H9 (cell line): ENCODE measurements around the gene GFPT2. TPM values are rescaled to one million over a fixed set of nuclear protein-coding genes. Genes with fewer than 3 reads are reported as not detected.

Experiments used
- DNase-seq: peaks from one replicate; pipeline ENCODE4 v3.0.0-alpha.2; 2017
- H2AFZ ChIP-seq: one replicate; pipeline ENCODE4 v1.6.1; 2013; ENCODE audit warnings: mild to moderate bottlenecking, low read length, control low read depth, moderate library complexity
- H2AK5ac ChIP-seq: 2 replicates; pipeline ENCODE4 v1.6.1; 2013; ENCODE audit warnings: low read length, control low read depth, mixed read lengths; ENCODE audit not compliant: insufficient read length
- H2BK120ac ChIP-seq: one replicate; pipeline ENCODE4 v1.6.1; 2013; ENCODE audit warnings: low read depth, mild to moderate bottlenecking, low read length, control low read depth, inconsistent platforms; ENCODE audit not compliant: poor library complexity, severe bottlenecking
- H2BK12ac ChIP-seq: 2 replicates; pipeline ENCODE4 v1.6.1; 2013; ENCODE audit warnings: low read length, control low read depth, mixed read lengths, low read depth; ENCODE audit not compliant: insufficient read length
- H2BK15ac ChIP-seq: 2 replicates; pipeline ENCODE4 v1.6.1; 2013; ENCODE audit warnings: low read depth, low read length, control low read depth
- H2BK20ac ChIP-seq: one replicate; pipeline ENCODE4 v1.6.1; 2013; ENCODE audit warnings: low read depth, mild to moderate bottlenecking, low read length, control low read depth, inconsistent platforms; ENCODE audit not compliant: poor library complexity, severe bottlenecking
- H2BK5ac ChIP-seq: 2 replicates; pipeline ENCODE4 v1.6.1; 2013; ENCODE audit warnings: low read length, control low read depth, mixed read lengths; ENCODE audit not compliant: insufficient read length
- H3K14ac ChIP-seq: 2 replicates; pipeline ENCODE4 v1.6.1; 2013; ENCODE audit warnings: low read length, control low read depth; ENCODE audit not compliant: insufficient read depth
- H3K18ac ChIP-seq: 2 replicates; pipeline ENCODE4 v1.6.1; 2013; ENCODE audit warnings: low read depth, mild to moderate bottlenecking, mixed read lengths, low read length, control low read depth; ENCODE audit not compliant: insufficient read length
- H3K23ac ChIP-seq: 2 replicates; pipeline ENCODE4 v1.6.1; 2013; ENCODE audit warnings: low read length, control low read depth, mixed read lengths, low read depth; ENCODE audit not compliant: insufficient read length
- H3K23me2 ChIP-seq: 2 replicates; pipeline ENCODE4 v1.6.1; 2013; ENCODE audit warnings: low read depth, mild to moderate bottlenecking, mixed read lengths, low read length, control low read depth; ENCODE audit not compliant: insufficient read length, poor library complexity, severe bottlenecking
- H3K27ac ChIP-seq: 2 replicates; pipeline ENCODE4 v1.5.1; 2013; ENCODE audit warnings: low read length, control low read depth, mixed read lengths, low read depth; ENCODE audit not compliant: insufficient read length
- H3K27me3 ChIP-seq: 2 replicates; pipeline ENCODE4 v1.6.1; 2013; ENCODE audit warnings: low read length, control low read depth, inconsistent platforms; ENCODE audit not compliant: insufficient read depth
- H3K4ac ChIP-seq: 2 replicates; pipeline ENCODE4 v1.6.1; 2013; ENCODE audit warnings: low read depth, mild to moderate bottlenecking, control low read depth, inconsistent platforms, low read length, moderate library complexity
- H3K4me1 ChIP-seq: 2 replicates; pipeline ENCODE4 v1.6.1; 2013; ENCODE audit warnings: low read length, control low read depth, inconsistent platforms; ENCODE audit not compliant: insufficient read depth
- H3K4me2 ChIP-seq: 2 replicates; pipeline ENCODE4 v1.6.1; 2013; ENCODE audit warnings: low read length, control low read depth, mixed read lengths; ENCODE audit not compliant: insufficient read length, insufficient read depth
- H3K56ac ChIP-seq: 2 replicates; pipeline ENCODE4 v1.6.1; 2013; ENCODE audit warnings: low read depth, mild to moderate bottlenecking, mixed read lengths, low read length, control low read depth; ENCODE audit not compliant: insufficient read length
- H3K79me1 ChIP-seq: 2 replicates; pipeline ENCODE4 v1.6.1; 2013; ENCODE audit warnings: low read depth, mild to moderate bottlenecking, moderate library complexity, low read length, control low read depth, inconsistent platforms; ENCODE audit not compliant: insufficient read depth, poor library complexity, severe bottlenecking
- H3K79me2 ChIP-seq: 2 replicates; pipeline ENCODE4 v1.6.1; 2013; ENCODE audit warnings: low read length, control low read depth, inconsistent platforms; ENCODE audit not compliant: insufficient read depth
- H3K9ac ChIP-seq: 2 replicates; pipeline ENCODE4 v1.6.1; 2013; ENCODE audit warnings: low read length, control low read depth, mixed read lengths; ENCODE audit not compliant: insufficient read length; ENCODE audit errors: extremely low read depth
- H3K9me3 ChIP-seq: one replicate; pipeline ENCODE4 v1.6.1; 2013; ENCODE audit warnings: low read depth, low read length, inconsistent platforms; ENCODE audit not compliant: control insufficient read depth
- H3T11ph ChIP-seq: one replicate; pipeline ENCODE4 v1.6.1; 2013; ENCODE audit warnings: mild to moderate bottlenecking, low read length, control low read depth, inconsistent platforms
- H4K20me1 ChIP-seq: one replicate; pipeline ENCODE4 v1.6.1; 2013; ENCODE audit not compliant: control insufficient read depth, insufficient read length, insufficient read depth
- H4K5ac ChIP-seq: 2 replicates; pipeline ENCODE4 v1.6.1; 2013; ENCODE audit warnings: low read depth, mild to moderate bottlenecking, mixed read lengths, low read length, control low read depth; ENCODE audit not compliant: insufficient read length
- H4K8ac ChIP-seq: replicated peaks from 2 replicates; pipeline ENCODE4 v1.6.1; 2013; ENCODE audit warnings: low read length, control low read depth, mixed read lengths, low read depth; ENCODE audit not compliant: insufficient read length
- H4K91ac ChIP-seq: 2 replicates; pipeline ENCODE4 v1.6.1; 2013; ENCODE audit warnings: low read depth, mild to moderate bottlenecking, moderate library complexity, mixed read lengths, low read length, control low read depth; ENCODE audit not compliant: insufficient read length
- H3K27ac Mint-ChIP-seq, 3 experiments: 2 replicates in 2 of 3; 3 replicates in 1 of 3; pipeline ENCODE4 v1.8.0; 2020 to 2021; ENCODE audit warnings: mixed read lengths in 3 of 3, mild to moderate bottlenecking in 1 of 3, moderate library complexity in 1 of 3
- H3K27me3 Mint-ChIP-seq: 2 replicates; pipeline ENCODE4 v1.8.0; 2021; ENCODE audit warnings: low read depth, mild to moderate bottlenecking, moderate library complexity, mixed read lengths
- H3K36me3 Mint-ChIP-seq, 3 experiments: 2 replicates in 2 of 3; 3 replicates in 1 of 3; pipeline ENCODE4 v1.8.0; 2020 to 2021; ENCODE audit warnings: low read depth in 3 of 3, mixed read lengths in 3 of 3; ENCODE audit not compliant: insufficient read depth in 1 of 3
- H3K4me1 Mint-ChIP-seq, 2 experiments: 2 replicates each; pipeline ENCODE4 v1.8.0; 2020; ENCODE audit warnings: mixed read lengths in 2 of 2
- H3K4me3 Mint-ChIP-seq, 2 experiments: 2 replicates in 1 of 2; 3 replicates in 1 of 2; pipeline ENCODE4 v1.8.0; 2020 to 2021; ENCODE audit warnings: mild to moderate bottlenecking in 2 of 2, mixed read lengths in 2 of 2, moderate library complexity in 1 of 2
- H3K9me3 Mint-ChIP-seq, 2 experiments: 2 replicates in 1 of 2; 3 replicates in 1 of 2; pipeline ENCODE4 v1.8.0; 2020; ENCODE audit warnings: mild to moderate bottlenecking in 2 of 2, mixed read lengths in 2 of 2, moderate library complexity in 1 of 2
- CTCF ChIP-seq: fragments of 200-600 bp; sonication (generic); conservative IDR thresholded peaks from 3 replicates; pipeline ENCODE4 v1.8.0; 2021; ENCODE audit warnings: antibody characterized with exemption, mild to moderate bottlenecking
- WGBS: extraction: QIAGEN DNeasy Blood & Tissue Kit; methylation state at CpG from one replicate; pipeline ENCODE4 v1.1.7; 2013; ENCODE audit warnings: missing lambda C conversion rate, low lambda C conversion rate, mixed read lengths; ENCODE audit not compliant: insufficient read length; ENCODE audit errors: extremely low coverage; 5-methylcytosine and 5-hydroxymethylcytosine counted together
- total RNA-seq: library from RNA; stranded (reverse); gene quantifications from 2 replicates; pipeline ENCODE4 v1.2.1, GENCODE V29; 2021

The GFPT2 gene
- total RNA-seq, 1 experiment from 2014 or later = 89.8 TPM

GRCh38 chr5:180294913-180295555 lies 58.1 kb downstream of the GFPT2 start:
- H3K4ac ChIP-seq = no peak overlapping the region
- H3K9me3 Mint-ChIP-seq = peaks cover 0 to 4% of the 10 kb centered on the region in 2 experiments; a peak in 4 of 5 replicates
- H2BK5ac ChIP-seq = no peak overlapping the region
- H4K8ac ChIP-seq = no peak overlapping the region
- no peak for DNase-seq
- H2BK20ac ChIP-seq = no peak overlapping the region
- H3K56ac ChIP-seq = no peak overlapping the region
- no peak overlapping the region for H2BK15ac ChIP-seq
- H3K27ac Mint-ChIP-seq = no peak overlapping the region
- H3K4me2 ChIP-seq = no peak overlapping the region
- H3K4me3 Mint-ChIP-seq = no peak overlapping the region
- H3K14ac ChIP-seq = no peak overlapping the region
- no peaks in the 10 kb centered on the region for H3K9me3 ChIP-seq
- no peak overlapping the region for H2BK12ac ChIP-seq
- H3K36me3 Mint-ChIP-seq = peaks cover 14 to 17% (median 15%) of the 10 kb centered on the region in 3 experiments
- no peak overlapping the region for H3T11ph ChIP-seq
- no peak overlapping the region for H3K23ac ChIP-seq
- peaks cover 6% of the 10 kb centered on the region; the same call in 1 of the 2 replicates for H3K79me2 ChIP-seq
- no CpG with 5 or more reads among the region's 10 CpGs for WGBS
- H4K20me1 ChIP-seq = no peaks in the 10 kb centered on the region
- TF ChIP-seq CTCF = no peak
- peaks cover 2% of the 10 kb centered on the region for H3K23me2 ChIP-seq
- H3K27me3 ChIP-seq = no peaks in the 10 kb centered on the region
- no peak overlapping the region for H3K9ac ChIP-seq
- no peak overlapping the region for H4K5ac ChIP-seq
- no peak overlapping the region for H2BK120ac ChIP-seq
- H3K4me1 ChIP-seq = peaks cover 2% of the 10 kb centered on the region; the same call in 1 of the 2 replicates
- no peak overlapping the region for H3K18ac ChIP-seq
- H3K79me1 ChIP-seq = peaks cover 3% of the 10 kb centered on the region
- no peak overlapping the region for H3K27ac ChIP-seq
- H3K27me3 Mint-ChIP-seq = no peaks in the 10 kb centered on the region; the same call in 1 of the 2 replicates
- H4K91ac ChIP-seq = no peak overlapping the region
- H3K4me1 Mint-ChIP-seq = peaks cover 26 to 32% of the 10 kb centered on the region in 2 experiments
- H2AK5ac ChIP-seq = no peak overlapping the region
- no peak overlapping the region for H2AFZ ChIP-seq
